DOHH2 (cell line): Measurements from ENCODE around the gene CCDC102A.

ENCODE experiments used
- H3F3A ChIP-seq: fragments of 200-600 bp; sonication (generic), shearing (Covaris generic); 2 replicates; pipeline ENCODE4 v1.6.0; 2016; ENCODE audit warnings: antibody characterized with exemption, mild to moderate bottlenecking; ENCODE audit not compliant: control insufficient read depth, insufficient read depth
- H3K27ac ChIP-seq: fragments of 200-600 bp; sonication (generic); 2 replicates; pipeline ENCODE4 v1.5.1; 2014; ENCODE audit warnings: low read depth, mild to moderate bottlenecking, low read length, moderate library complexity
- H3K27me3 ChIP-seq: fragments of 200-600 bp; sonication (generic); 2 replicates; pipeline ENCODE4 v1.6.1; 2014; ENCODE audit warnings: mild to moderate bottlenecking, low read length, mixed read lengths; ENCODE audit not compliant: control insufficient read depth
- H3K36me3 ChIP-seq: fragments of 200-600 bp; sonication (generic); 2 replicates; pipeline ENCODE4 v1.6.1; 2014; ENCODE audit warnings: mild to moderate bottlenecking, low read length, moderate library complexity, mixed read lengths; ENCODE audit not compliant: control insufficient read depth
- H3K4me1 ChIP-seq: fragments of 200-600 bp; sonication (generic); 2 replicates; pipeline ENCODE4 v1.6.1; 2014; ENCODE audit warnings: mild to moderate bottlenecking, low read length, mixed read lengths; ENCODE audit not compliant: control insufficient read depth
- H3K4me2 ChIP-seq: fragments of 200-600 bp; sonication (generic); 2 replicates; pipeline ENCODE4 v1.6.0; 2014; ENCODE audit warnings: mild to moderate bottlenecking, low read length, moderate library complexity
- H3K4me3 ChIP-seq: fragments of 200-600 bp; sonication (generic); 2 replicates; pipeline ENCODE4 v1.5.1; 2014; ENCODE audit warnings: mild to moderate bottlenecking, low read length, mixed read lengths
- H3K79me2 ChIP-seq: fragments of 200-600 bp; sonication (generic); 2 replicates; pipeline ENCODE4 v1.6.1; 2014; ENCODE audit warnings: mild to moderate bottlenecking, low read length, mixed read lengths; ENCODE audit not compliant: control insufficient read depth
- H3K9me2 ChIP-seq: fragments of 200-600 bp; sonication (generic); replicated peaks from 2 replicates; pipeline ENCODE4 v1.6.1; 2014; ENCODE audit warnings: mild to moderate bottlenecking, low read length, mixed read lengths; ENCODE audit not compliant: control insufficient read depth
- H3K9me3 ChIP-seq: fragments of 200-600 bp; sonication (generic); 2 replicates; pipeline ENCODE4 v1.6.1; 2014; ENCODE audit warnings: antibody characterized with exemption, low read length, mixed read lengths; ENCODE audit not compliant: control insufficient read depth, insufficient read depth
- H4K20me1 ChIP-seq: fragments of 200-600 bp; sonication (generic); 2 replicates; pipeline ENCODE4 v1.6.0; 2014; ENCODE audit warnings: low read depth, mild to moderate bottlenecking, antibody characterized with exemption, low read length, moderate library complexity; ENCODE audit not compliant: control insufficient read depth, insufficient read depth
- CTCF ChIP-seq: fragments of 200-600 bp; sonication (generic); IDR thresholded peaks from one replicate; pipeline ENCODE4 v1.5.1; 2014; ENCODE audit warnings: antibody characterized with exemption, mild to moderate bottlenecking, low read depth, low read length; ENCODE audit not compliant: poor library complexity, severe bottlenecking
- EZH2phosphoT487 ChIP-seq: fragments of 200-600 bp; sonication (generic); IDR thresholded peaks from 2 replicates; pipeline ENCODE4 v1.6.1; 2017; ENCODE audit warnings: borderline replicate concordance, mild to moderate bottlenecking, antibody characterized with exemption, low read length, moderate library complexity, mixed read lengths

The CCDC102A gene

GRCh38 chr16:57531635-57532265 lies 4.6 kb downstream of the CCDC102A start:
- no peaks in the 10 kb centered on the region for H3K79me2 ChIP-seq
- no peaks in the 10 kb centered on the region; the same call in 1 of the 2 replicates for H4K20me1 ChIP-seq
- H3K4me1 ChIP-seq, result peaks cover 65% of the 10 kb centered on the region
- no peaks in the 10 kb centered on the region for H3K27me3 ChIP-seq
- H3K27ac ChIP-seq, result no peak overlapping the region
- H3K4me2 ChIP-seq, result no peak overlapping the region
- no peak overlapping the region for H3K4me3 ChIP-seq
- no peaks in the 10 kb centered on the region for H3K36me3 ChIP-seq
- no peaks in the 10 kb centered on the region for H3K9me3 ChIP-seq
- peaks cover 8% of the 10 kb centered on the region for H3F3A ChIP-seq
- no peak for TF ChIP-seq EZH2phosphoT487
- TF ChIP-seq CTCF, result no peak
- H3K9me2 ChIP-seq, result no peaks in the 10 kb centered on the region

- Histone ChIP-seq H3K79me2 (no peaks in the 10 kb centered on the region), H3K9me2 (no peaks in the 10 kb centered on the region), H3F3A (peaks cover 8% of the 10 kb centered on the region), H3K9me3 (no peaks in the 10 kb centered on the region), H3K4me3 (no peak overlapping the region), H3K27ac (no peak overlapping the region), H4K20me1 (no peaks in the 10 kb centered on the region; the same call in 1 of the 2 replicates), H3K27me3 (no peaks in the 10 kb centered on the region), H3K36me3 (no peaks in the 10 kb centered on the region), H3K4me1 (peaks cover 62% of the 10 kb centered on the region), H3K4me2 (no peak overlapping the region)
- TF ChIP-seq EZH2phosphoT487, result no peak
- no peak for TF ChIP-seq CTCF
These were observed 5.2 kb downstream of the CCDC102A start for GRCh38 chr16:57531253-57531575.

GRCh38 chr16:57530522-57531252 lies 5.7 kb downstream of the CCDC102A start:
- no peak for TF ChIP-seq EZH2phosphoT487
- TF ChIP-seq CTCF, result no peak
- Histone ChIP-seq H3K4me1 (peaks cover 66% of the 10 kb centered on the region), H3K36me3 (no peaks in the 10 kb centered on the region), H3K27ac (peak overlapping the region; percentile 58), H3K4me3 (peak overlapping the region; percentile 24), H3F3A (peaks cover 8% of the 10 kb centered on the region), H3K9me3 (no peaks in the 10 kb centered on the region), H3K79me2 (no peaks in the 10 kb centered on the region), H3K9me2 (no peaks in the 10 kb centered on the region), H3K27me3 (no peaks in the 10 kb centered on the region), H4K20me1 (no peaks in the 10 kb centered on the region; the same call in 1 of the 2 replicates), H3K4me2 (peak overlapping the region; percentile 63)
